Liver (tissue), 9 donors: Measurements from ENCODE around the gene GAS7. TPM values are rescaled to one million over a fixed set of nuclear protein-coding genes. Genes with fewer than 3 reads are reported as not detected.

Source experiments
- DNase-seq: peaks from one replicate; pipeline ENCODE4 v3.0.0-alpha.2; 2017; ENCODE audit warnings: low spot score
- H3K27ac ChIP-seq, 2 donors: one replicate each; pipeline ENCODE4 v1.7.0; 2013; ENCODE audit warnings: inconsistent platforms in 2 of 2, low read length in 2 of 2, control low read depth in 1 of 2, low read depth in 1 of 2, mild to moderate bottlenecking in 1 of 2
- H3K27me3 ChIP-seq, 4 donors: one replicate each; pipeline versions ENCODE4 v1.6.1 to v1.7.0; 2013; ENCODE audit warnings: low read length in 3 of 4, inconsistent platforms in 1 of 4, mild to moderate bottlenecking in 1 of 4, moderate library complexity in 1 of 4; ENCODE audit not compliant: control insufficient read depth in 4 of 4, insufficient read depth in 4 of 4
- H3K36me3 ChIP-seq, 4 donors: one replicate each; pipeline versions ENCODE4 v1.6.1 to v1.7.0; 2013; ENCODE audit warnings: low read length in 3 of 4, mild to moderate bottlenecking in 3 of 4, low read depth in 1 of 4, moderate library complexity in 1 of 4; ENCODE audit not compliant: control insufficient read depth in 4 of 4, insufficient read depth in 3 of 4
- H3K4me1 ChIP-seq, 4 donors: one replicate each; pipeline versions ENCODE4 v1.6.1 to v1.7.0; 2013; ENCODE audit warnings: low read length in 3 of 4, mild to moderate bottlenecking in 3 of 4, moderate library complexity in 1 of 4; ENCODE audit not compliant: control insufficient read depth in 4 of 4, insufficient read depth in 4 of 4
- H3K4me3 ChIP-seq, 3 donors: one replicate each; pipeline versions ENCODE4 v1.6.1 to v1.7.0; 2013; ENCODE audit warnings: low read length in 3 of 3, control low read depth in 1 of 3, low read depth in 1 of 3, mild to moderate bottlenecking in 1 of 3
- H3K9ac ChIP-seq, 2 donors: one replicate each; pipeline ENCODE4 v1.7.0; 2013; ENCODE audit warnings: low read length in 2 of 2, mild to moderate bottlenecking in 2 of 2, moderate library complexity in 2 of 2, control low read depth in 1 of 2, low read depth in 1 of 2
- H3K9me3 ChIP-seq, 4 donors: one replicate each; pipeline versions ENCODE4 v1.6.1 to v1.7.0; 2013; ENCODE audit warnings: low read length in 3 of 4; ENCODE audit not compliant: control insufficient read depth in 4 of 4
- CTCF ChIP-seq: fragments of 150-350 bp; IDR thresholded peaks from 2 replicates; pipeline ENCODE4 v1.5.1; 2017; ENCODE audit warnings: improper control_type of control experiment, low read depth, low read length; ENCODE audit not compliant: missing input control
- EGR1 ChIP-seq, 2 donors: IDR thresholded peaks; 2 replicates each; pipeline ENCODE4 v1.6.1; 2016 to 2018; ENCODE audit warnings: antibody characterized with exemption in 2 of 2, low read depth in 2 of 2
- FOXA1 ChIP-seq: IDR thresholded peaks from 2 replicates; pipeline ENCODE4 v1.6.1; 2016; ENCODE audit warnings: antibody characterized with exemption
- FOXA2 ChIP-seq: IDR thresholded peaks from 2 replicates; pipeline ENCODE4 v1.6.1; 2016; ENCODE audit warnings: antibody characterized with exemption
- GABPA ChIP-seq, 2 donors: IDR thresholded peaks in 1 of 2; conservative IDR thresholded peaks in 1 of 2; 2 replicates each; pipeline ENCODE4 v1.6.1; 2016; ENCODE audit warnings: antibody characterized with exemption in 2 of 2, mild to moderate bottlenecking in 1 of 2, moderate library complexity in 1 of 2
- HNF4G ChIP-seq: IDR thresholded peaks from 2 replicates; pipeline ENCODE4 v1.6.1; 2016; ENCODE audit warnings: antibody characterized with exemption
- JUND ChIP-seq, 2 donors: IDR thresholded peaks; 2 replicates each; pipeline ENCODE4 v1.6.1; 2016; ENCODE audit warnings: antibody characterized with exemption in 2 of 2
- MAX ChIP-seq: IDR thresholded peaks from 2 replicates; pipeline ENCODE4 v1.6.1; 2016; ENCODE audit warnings: antibody characterized with exemption
- NR2F2 ChIP-seq: IDR thresholded peaks from 2 replicates; pipeline ENCODE4 v1.6.1; 2016; ENCODE audit warnings: antibody characterized with exemption
- RXRA ChIP-seq, 2 donors: IDR thresholded peaks; 2 replicates each; pipeline ENCODE4 v1.6.1; 2017 to 2018; ENCODE audit warnings: antibody characterized with exemption in 2 of 2, mild to moderate bottlenecking in 1 of 2
- SP1 ChIP-seq: IDR thresholded peaks from 2 replicates; pipeline ENCODE4 v1.6.1; 2018; ENCODE audit warnings: antibody characterized with exemption, mild to moderate bottlenecking
- TAF1 ChIP-seq: conservative IDR thresholded peaks from 2 replicates; pipeline ENCODE4 v1.6.1; 2016; ENCODE audit warnings: antibody characterized with exemption, mild to moderate bottlenecking
- YY1 ChIP-seq: IDR thresholded peaks from 2 replicates; pipeline ENCODE4 v1.6.1; 2016; ENCODE audit warnings: antibody characterized with exemption, mild to moderate bottlenecking
- ZBTB33 ChIP-seq: IDR thresholded peaks from 2 replicates; pipeline ENCODE4 v1.6.1; 2016; ENCODE audit warnings: antibody characterized with exemption
- WGBS: extraction: QIAGEN DNeasy Blood & Tissue Kit; methylation state at CpG from one replicate; pipeline ENCODE4 v1.1.7; 2013; 5-methylcytosine and 5-hydroxymethylcytosine counted together
- polyA plus RNA-seq, 2 donors: library from polyadenylated mRNA; stranded (reverse) in 1 of 2; unstranded in 1 of 2; fragments of 200-250 nt in 1 of 2; fragments of >200 nt in 1 of 2; fragmentation: Nextera tagmentation in 1 of 2; extraction: Ambion mirVana in 1 of 2; gene quantifications; one replicate each; pipeline versions ENCODE4 v1.2.1 to v1.2.3, GENCODE V29; 2013 to 2015
- total RNA-seq, 2 donors: library from RNA; depleted of rRNA; stranded (reverse); fragments of >200 nt; gene quantifications; one replicate each; pipeline ENCODE4 v1.2.3, GENCODE V29; 2014
- TF ChIP-seq, protein P1 (sequence below): IDR thresholded peaks from 2 replicates; pipeline ENCODE4 v1.6.1; 2016; ENCODE audit warnings: antibody characterized with exemption, mild to moderate bottlenecking
- donor health status: healthy.
- donor health status: healthy.
- donor health status: healthy.
- donor health status: healthy.
- donor health status: healthy.

The GAS7 gene
- total and polyA plus RNA-seq, 4 donors = 0.79 to 6.1 (median 2.5) TPM

DNA sequence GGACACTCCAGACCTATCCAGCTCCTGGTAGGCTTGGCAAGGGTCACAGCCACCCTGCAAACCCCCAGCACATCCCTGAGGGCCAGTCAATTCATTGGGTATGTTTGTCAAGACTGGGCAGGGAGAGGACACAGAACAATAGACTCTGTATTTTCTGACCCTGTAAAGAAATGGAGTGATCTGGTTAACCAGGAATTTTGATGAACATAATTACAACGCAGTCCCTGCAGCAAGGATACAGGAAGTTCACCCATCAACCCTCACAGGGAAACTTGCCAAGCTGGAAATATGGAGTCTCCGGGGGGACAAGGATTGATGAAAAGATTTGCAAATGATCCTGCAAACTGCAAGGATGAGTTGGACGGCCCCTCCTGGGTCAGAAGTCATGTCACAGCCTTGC is 167.3 kb downstream of the GAS7 start:
- no peak for TF ChIP-seq MAX
- no peak for TF ChIP-seq RXRA (IDR thresholded peaks at IDR 0.05)
- no peak for TF ChIP-seq YY1
- TF ChIP-seq FOXA1 = no peak
- TF ChIP-seq, protein P1, sequence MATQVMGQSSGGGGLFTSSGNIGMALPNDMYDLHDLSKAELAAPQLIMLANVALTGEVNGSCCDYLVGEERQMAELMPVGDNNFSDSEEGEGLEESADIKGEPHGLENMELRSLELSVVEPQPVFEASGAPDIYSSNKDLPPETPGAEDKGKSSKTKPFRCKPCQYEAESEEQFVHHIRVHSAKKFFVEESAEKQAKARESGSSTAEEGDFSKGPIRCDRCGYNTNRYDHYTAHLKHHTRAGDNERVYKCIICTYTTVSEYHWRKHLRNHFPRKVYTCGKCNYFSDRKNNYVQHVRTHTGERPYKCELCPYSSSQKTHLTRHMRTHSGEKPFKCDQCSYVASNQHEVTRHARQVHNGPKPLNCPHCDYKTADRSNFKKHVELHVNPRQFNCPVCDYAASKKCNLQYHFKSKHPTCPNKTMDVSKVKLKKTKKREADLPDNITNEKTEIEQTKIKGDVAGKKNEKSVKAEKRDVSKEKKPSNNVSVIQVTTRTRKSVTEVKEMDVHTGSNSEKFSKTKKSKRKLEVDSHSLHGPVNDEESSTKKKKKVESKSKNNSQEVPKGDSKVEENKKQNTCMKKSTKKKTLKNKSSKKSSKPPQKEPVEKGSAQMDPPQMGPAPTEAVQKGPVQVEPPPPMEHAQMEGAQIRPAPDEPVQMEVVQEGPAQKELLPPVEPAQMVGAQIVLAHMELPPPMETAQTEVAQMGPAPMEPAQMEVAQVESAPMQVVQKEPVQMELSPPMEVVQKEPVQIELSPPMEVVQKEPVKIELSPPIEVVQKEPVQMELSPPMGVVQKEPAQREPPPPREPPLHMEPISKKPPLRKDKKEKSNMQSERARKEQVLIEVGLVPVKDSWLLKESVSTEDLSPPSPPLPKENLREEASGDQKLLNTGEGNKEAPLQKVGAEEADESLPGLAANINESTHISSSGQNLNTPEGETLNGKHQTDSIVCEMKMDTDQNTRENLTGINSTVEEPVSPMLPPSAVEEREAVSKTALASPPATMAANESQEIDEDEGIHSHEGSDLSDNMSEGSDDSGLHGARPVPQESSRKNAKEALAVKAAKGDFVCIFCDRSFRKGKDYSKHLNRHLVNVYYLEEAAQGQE = no peak
- no peak for TF ChIP-seq JUND (IDR thresholded peaks at IDR 0.05)
- TF ChIP-seq NR2F2 = no peak
- TF ChIP-seq SP1 = no peak
- no peak for TF ChIP-seq TAF1
- Histone ChIP-seq H3K36me3 (no peaks in the 10 kb centered on the region), H3K9me3 (no peaks in the 10 kb centered on the region), H3K9ac (no peak overlapping the region), H3K4me1 (no peaks in the 10 kb centered on the region), H3K27me3 (peaks cover 0 to 3% (median 0%) of the 10 kb centered on the region in 4 donors), H3K4me3 (no peak overlapping the region), H3K27ac (no peak overlapping the region)
- WGBS = 71% methylated on average over 3 of the region's 3 CpGs
- no peak for DNase-seq

DNA sequence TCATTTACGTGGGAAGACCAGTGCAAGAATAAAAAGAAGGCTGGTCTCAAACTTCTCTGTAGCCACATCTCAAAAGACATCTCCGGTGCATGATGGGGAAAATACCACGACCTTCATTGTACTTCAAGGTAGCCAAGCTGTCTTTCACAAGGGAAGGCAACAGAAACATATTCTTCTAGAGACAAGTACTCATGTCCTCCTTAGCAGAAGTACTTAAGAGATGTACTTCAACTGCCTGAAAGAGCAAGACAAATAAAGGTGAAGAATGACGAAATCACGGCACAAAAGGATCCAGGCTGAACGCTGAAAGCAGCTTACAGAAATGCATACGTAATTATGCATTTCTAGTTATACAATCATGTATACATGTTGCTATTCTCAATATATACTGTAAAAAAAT is 169.3 kb downstream of the GAS7 start:
- TF ChIP-seq YY1 = no peak
- TF ChIP-seq RXRA (IDR thresholded peaks at IDR 0.05) = no peak
- TF ChIP-seq MAX = no peak
- TF ChIP-seq EGR1 (IDR thresholded peaks at IDR 0.05; ENCODE audit: low read depth in 2 of 2) = no peak
- no peak for TF ChIP-seq ZBTB33
- TF ChIP-seq GABPA (IDR thresholded peaks at IDR 0.05 in 1 of 2, conservative IDR thresholded peaks at IDR 0.05 in 1 of 2) = no peak
- no peak for TF ChIP-seq FOXA1
- TF ChIP-seq HNF4G = no peak
- TF ChIP-seq JUND (IDR thresholded peaks at IDR 0.05) = no peak
- TF ChIP-seq TAF1 = no peak
- TF ChIP-seq NR2F2 = no peak
- TF ChIP-seq FOXA2 = no peak
- no peak for TF ChIP-seq CTCF
- WGBS = 46% methylated on average over 7 of the region's 7 CpGs
- H3K27ac ChIP-seq = no peak overlapping the region

More for the DNA sequence above, 169.3 kb downstream of the GAS7 start:
- Histone ChIP-seq H3K36me3 (no peaks in the 10 kb centered on the region), H3K4me1 (no peaks in the 10 kb centered on the region), H3K27me3 (peaks cover 0 to 3% (median 0%) of the 10 kb centered on the region in 4 donors), H3K9me3 (no peaks in the 10 kb centered on the region), H3K4me3 (no peak overlapping the region), H3K9ac (no peak overlapping the region)
- DNase-seq = no peak
